Measurements from ENCODE around the gene EYA4. TPM values are rescaled to one million over a fixed set of nuclear protein-coding genes. Genes with fewer than 3 reads are reported as not detected.

The EYA4 gene
- total RNA-seq, 2 donors from 2014 or later = not detected

- DNase-seq (ENCODE audit: low spot score in 2 of 2) (no peak), ATAC-seq (no peak)
- no peaks in the 10 kb centered on the region for H3K9me3 Mint-ChIP-seq
- no peaks in the 10 kb centered on the region for H3K36me3 Mint-ChIP-seq
- H3K27ac Mint-ChIP-seq = no peak overlapping the region
These were observed 114.8 kb downstream of the EYA4 start for GRCh38 chr6:133355922-133356321.

GRCh38 chr6:133358574-133359150 lies 117.5 kb downstream of the EYA4 start:
- DNase-seq (ENCODE audit: low spot score in 2 of 2) = no peak
- no peak for ATAC-seq
- no peaks in the 10 kb centered on the region for H3K36me3 Mint-ChIP-seq
- no peak overlapping the region for H3K27ac Mint-ChIP-seq
- no peaks in the 10 kb centered on the region for H3K9me3 Mint-ChIP-seq

- no peak overlapping the region for H3K27ac Mint-ChIP-seq
- no peak for ATAC-seq
- no peak for DNase-seq (ENCODE audit: low spot score in 2 of 2)
- H3K9me3 Mint-ChIP-seq = no peaks in the 10 kb centered on the region
- H3K36me3 Mint-ChIP-seq = no peaks in the 10 kb centered on the region
These were observed 118.1 kb downstream of the EYA4 start for GRCh38 chr6:133359256-133359655.

GRCh38 chr6:133359760-133360159 lies 118.6 kb downstream of the EYA4 start:
- ATAC-seq (no peak), DNase-seq (ENCODE audit: low spot score in 2 of 2) (no peak)
- H3K36me3 Mint-ChIP-seq = no peaks in the 10 kb centered on the region
- no peaks in the 10 kb centered on the region for H3K9me3 Mint-ChIP-seq
- H3K27ac Mint-ChIP-seq = no peak overlapping the region

- peaks cover 0 to 2% of the 10 kb centered on the region in 2 donors for H3K9me3 Mint-ChIP-seq
- H3K36me3 Mint-ChIP-seq = no peaks in the 10 kb centered on the region
- H3K27ac Mint-ChIP-seq = no peak overlapping the region
- ATAC-seq = no peak
- DNase-seq (ENCODE audit: low spot score in 2 of 2) = no peak
These were observed 119.0 kb downstream of the EYA4 start for GRCh38 chr6:133360194-133360593.

GRCh38 chr6:133362813-133363212 lies 121.7 kb downstream of the EYA4 start:
- Mint-ChIP-seq H3K27ac (no peak overlapping the region), H3K36me3 (no peaks in the 10 kb centered on the region), H3K9me3 (peaks cover 0 to 7% of the 10 kb centered on the region in 2 donors)
- ATAC-seq (no peak), DNase-seq (ENCODE audit: low spot score in 2 of 2) (no peak)

GRCh38 chr6:133368664-133369063 lies 127.5 kb downstream of the EYA4 start:
- no peak for ATAC-seq

GRCh38 chr6:133369773-133370272 lies 128.7 kb downstream of the EYA4 start:
- peaks cover 0 to 7% of the 10 kb centered on the region in 2 donors for H3K9me3 Mint-ChIP-seq
- H3K27ac Mint-ChIP-seq = no peak overlapping the region
- DNase-seq (ENCODE audit: low spot score in 2 of 2) = no peak
- H3K36me3 Mint-ChIP-seq = no peaks in the 10 kb centered on the region
- ATAC-seq = no peak

More at GRCh38 chr6:133368664-133369063, 127.5 kb downstream of the EYA4 start:
- no peak overlapping the region for H3K27ac Mint-ChIP-seq
- H3K36me3 Mint-ChIP-seq = no peaks in the 10 kb centered on the region
- DNase-seq (ENCODE audit: low spot score in 2 of 2) = no peak
- peaks cover 0 to 7% of the 10 kb centered on the region in 2 donors for H3K9me3 Mint-ChIP-seq

- ATAC-seq (no peak), DNase-seq (ENCODE audit: low spot score in 2 of 2) (no peak)
- H3K9me3 Mint-ChIP-seq = no peaks in the 10 kb centered on the region
- no peak overlapping the region for H3K27ac Mint-ChIP-seq
- no peaks in the 10 kb centered on the region for H3K36me3 Mint-ChIP-seq
These were observed 135.6 kb downstream of the EYA4 start for GRCh38 chr6:133376743-133377142.

GRCh38 chr6:133377219-133377618 lies 136.1 kb downstream of the EYA4 start:
- ATAC-seq (no peak), DNase-seq (ENCODE audit: low spot score in 2 of 2) (no peak)
- Mint-ChIP-seq H3K36me3 (no peaks in the 10 kb centered on the region), H3K27ac (no peak overlapping the region), H3K9me3 (no peaks in the 10 kb centered on the region)

GRCh38 chr6:133380047-133380446 lies 138.9 kb downstream of the EYA4 start:
- DNase-seq (ENCODE audit: low spot score in 2 of 2) = no peak
- no peak overlapping the region for H3K27ac Mint-ChIP-seq

GRCh38 chr6:133380723-133381122 lies 139.6 kb downstream of the EYA4 start:
- Mint-ChIP-seq H3K36me3 (no peaks in the 10 kb centered on the region), H3K9me3 (no peaks in the 10 kb centered on the region)
- no peak for ATAC-seq

More at GRCh38 chr6:133380047-133380446, 138.9 kb downstream of the EYA4 start:
- no peak for ATAC-seq
- H3K9me3 Mint-ChIP-seq = no peaks in the 10 kb centered on the region
- no peaks in the 10 kb centered on the region for H3K36me3 Mint-ChIP-seq

GRCh38 chr6:133388731-133389130 lies 147.6 kb downstream of the EYA4 start:
- H3K36me3 Mint-ChIP-seq = no peaks in the 10 kb centered on the region
- ATAC-seq = no peak
- no peak for DNase-seq (ENCODE audit: low spot score in 2 of 2)
- no peak overlapping the region for H3K27ac Mint-ChIP-seq
- H3K9me3 Mint-ChIP-seq = no peaks in the 10 kb centered on the region

More at GRCh38 chr6:133380723-133381122, 139.6 kb downstream of the EYA4 start:
- no peak overlapping the region for H3K27ac Mint-ChIP-seq
- no peak for DNase-seq (ENCODE audit: low spot score in 2 of 2)

- ATAC-seq (no peak), DNase-seq (ENCODE audit: low spot score in 2 of 2) (no peak)
- Mint-ChIP-seq H3K9me3 (no peaks in the 10 kb centered on the region), H3K36me3 (no peaks in the 10 kb centered on the region), H3K27ac (no peak overlapping the region)
These were observed 149.0 kb downstream of the EYA4 start for GRCh38 chr6:133390168-133390567.

- no peak for ATAC-seq
- DNase-seq (ENCODE audit: low spot score in 2 of 2) = no peak
- Mint-ChIP-seq H3K27ac (no peak overlapping the region), H3K9me3 (peaks cover 0 to 4% of the 10 kb centered on the region in 2 donors), H3K36me3 (no peaks in the 10 kb centered on the region)
These were observed 150.9 kb downstream of the EYA4 start for GRCh38 chr6:133392015-133392414.

GRCh38 chr6:133392641-133393040 lies 151.5 kb downstream of the EYA4 start:
- Mint-ChIP-seq H3K9me3 (peaks cover 0 to 4% of the 10 kb centered on the region in 2 donors), H3K36me3 (no peaks in the 10 kb centered on the region), H3K27ac (no peak overlapping the region)
- DNase-seq (ENCODE audit: low spot score in 2 of 2) (no peak), ATAC-seq (no peak)

- no peaks in the 10 kb centered on the region for H3K36me3 Mint-ChIP-seq
- H3K9me3 Mint-ChIP-seq = peaks cover 0 to 4% of the 10 kb centered on the region in 2 donors
- no peak overlapping the region for H3K27ac Mint-ChIP-seq
- no peak for ATAC-seq
- no peak for DNase-seq (ENCODE audit: low spot score in 2 of 2)
These were observed 152.7 kb downstream of the EYA4 start for GRCh38 chr6:133393891-133394290.

GRCh38 chr6:133394630-133395029 lies 153.5 kb downstream of the EYA4 start:
- H3K27ac Mint-ChIP-seq = no peak overlapping the region
- no peak for DNase-seq (ENCODE audit: low spot score in 2 of 2)
- no peaks in the 10 kb centered on the region for H3K36me3 Mint-ChIP-seq
- ATAC-seq = no peak
- H3K9me3 Mint-ChIP-seq = peaks cover 0 to 4% of the 10 kb centered on the region in 2 donors
